K562 (cell line): Measurements from ENCODE around the gene GPR75. TPM values are rescaled to one million over a fixed set of nuclear protein-coding genes. Genes with fewer than 3 reads are reported as not detected.

Experiments used
- ATAC-seq: fragments of 200-7000 bp; cut with Tn5 transposase; 3 replicates; pipeline ENCODE4 v1.9.1; 2020; ENCODE audit warnings: moderate library complexity
- BruUV-seq: library from RNA; stranded (reverse); fragments of 400-500 nt; replicated peaks from 2 replicates; lab custom pipeline; 2021; lab: Mats Ljungman, UMichigan
- CTCF ChIA-PET: fragments of 300-600 bp; formaldehyde crosslinking; extraction: SDS; loops from one replicate; lab custom pipeline; 2021; ENCODE audit warnings: low intra/inter-chr PET ratio; lab: Yijun Ruan, JAX
- POLR2A ChIA-PET: fragments of 300-600, 350-650 bp; sonication (Branson Sonifier 250); formaldehyde crosslinking; extraction: SDS; loops from one replicate; lab custom pipeline; 2021; ENCODE audit warnings: antibody characterized with exemption, inconsistent platforms; lab: Yijun Ruan, JAX
- DNase-seq, 4 experiments: peaks; one replicate each; pipeline versions ENCODE4 v3.0.0 to v3.0.0-alpha.2; 2011 to 2018; ENCODE audit warnings: low spot score in 3 of 4, mixed read lengths in 3 of 4; ENCODE audit errors: extremely low read depth in 1 of 4
- FAIRE-seq: peaks from 2 replicates; lab custom pipeline; 2011; peaks lifted over from hg19 to GRCh38; lab: Jason Lieb, UNC
- H2AFZ ChIP-seq: 2 replicates; pipeline ENCODE4 v1.6.0; 2011; ENCODE audit warnings: low read depth, low read length, control low read depth, inconsistent platforms
- H3K27ac ChIP-seq: fragments of 200-600 bp; 3 replicates; pipeline ENCODE4 v1.8.0; 2011; ENCODE audit warnings: low read depth, mild to moderate bottlenecking, control low read depth, inconsistent platforms, low read length, moderate library complexity, mixed read lengths; ENCODE audit errors: extremely low read depth
- H3K27me3 ChIP-seq, 2 experiments: fragments of 300-600 bp in 1 of 2; 2 replicates in 1 of 2; 3 replicates in 1 of 2; pipeline versions ENCODE4 v1.6.0 to v1.8.0; 2011; ENCODE audit warnings: inconsistent platforms in 2 of 2, low read length in 2 of 2, mild to moderate bottlenecking in 1 of 2, mixed read lengths in 1 of 2, moderate library complexity in 1 of 2; ENCODE audit not compliant: control insufficient read depth in 2 of 2, insufficient read depth in 2 of 2
- H3K36me3 ChIP-seq: fragments of 300-600 bp; 3 replicates; pipeline ENCODE4 v1.8.0; 2011; ENCODE audit warnings: mild to moderate bottlenecking, low read length, inconsistent platforms; ENCODE audit not compliant: control insufficient read depth, insufficient read depth
- H3K4me1 ChIP-seq, 2 experiments: fragments of 200-600 bp in 1 of 2; replicated peaks in 1 of 2; 2 replicates in 1 of 2; 3 replicates in 1 of 2; pipeline versions ENCODE4 v1.5.1 to v1.8.0; 2011; ENCODE audit warnings: inconsistent platforms in 2 of 2, low read length in 2 of 2, mild to moderate bottlenecking in 1 of 2, mixed read lengths in 1 of 2, moderate library complexity in 1 of 2; ENCODE audit not compliant: control insufficient read depth in 2 of 2, insufficient read depth in 2 of 2
- H3K4me2 ChIP-seq: 2 replicates; pipeline ENCODE4 v1.6.1; 2011; ENCODE audit warnings: low read length, control low read depth, inconsistent platforms, mixed read lengths; ENCODE audit not compliant: insufficient read depth
- H3K4me3 ChIP-seq: fragments of 200-600 bp; sonication (generic), shearing (Covaris generic); 2 replicates; pipeline ENCODE4 v1.5.1; 2016; ENCODE audit warnings: control low read depth, inconsistent platforms
- H3K79me2 ChIP-seq: fragments of 200-600 bp; 3 replicates; pipeline ENCODE4 v1.8.0; 2011; ENCODE audit warnings: low read length, inconsistent platforms; ENCODE audit not compliant: control insufficient read depth, insufficient read depth
- H3K9ac ChIP-seq, 2 experiments: 2 replicates each; pipeline versions ENCODE4 v1.6.0 to v1.6.1; 2011; ENCODE audit warnings: low read depth in 2 of 2, low read length in 2 of 2, control low read depth in 1 of 2, inconsistent platforms in 1 of 2, mild to moderate bottlenecking in 1 of 2, mixed read lengths in 1 of 2; ENCODE audit not compliant: insufficient read depth in 1 of 2
- H3K9me1 ChIP-seq: one replicate; pipeline ENCODE4 v1.6.0; 2011; ENCODE audit warnings: inconsistent platforms, mild to moderate bottlenecking, low read length, moderate library complexity; ENCODE audit not compliant: control insufficient read depth, insufficient read depth
- H3K9me3 ChIP-seq: replicated peaks from 2 replicates; pipeline ENCODE4 v1.5.1; 2011; ENCODE audit warnings: low read depth, low read length, inconsistent platforms; ENCODE audit not compliant: control insufficient read depth, insufficient read depth
- H4K20me1 ChIP-seq: replicated peaks from 2 replicates; pipeline ENCODE4 v1.6.1; 2011; ENCODE audit warnings: low read length, inconsistent platforms, mixed read lengths; ENCODE audit not compliant: control insufficient read depth, insufficient read depth
- CC2D1A ChIP-seq: fragments of 450-650 bp; IDR thresholded peaks from 2 replicates; pipeline ENCODE4 v1.6.1; 2017; ENCODE audit warnings: mild to moderate bottlenecking
- CCAR2 ChIP-seq: fragments of 200-400 bp; formaldehyde crosslinking; IDR thresholded peaks from 2 replicates; pipeline ENCODE4 v1.6.1; 2017; ENCODE audit warnings: mild to moderate bottlenecking, low read depth, low read length
- E2F3 ChIP-seq: fragments of 250-450 bp; sonication (Bioruptor Pico); IDR thresholded peaks from 2 replicates; pipeline ENCODE4 v1.4.0; 2020; ENCODE audit warnings: mild to moderate bottlenecking
- HLTF ChIP-seq: fragments of 450-650 bp; IDR thresholded peaks from 2 replicates; pipeline ENCODE4 v1.6.1; 2016
- LCOR ChIP-seq: sonication (generic); formaldehyde crosslinking; IDR thresholded peaks from 2 replicates; pipeline ENCODE4 v1.8.0; 2022; ENCODE audit warnings: mild to moderate bottlenecking, missing genetic modification reagents
- PHTF2 ChIP-seq: fragments of 250-450 bp; sonication (Bioruptor Pico); IDR thresholded peaks from 2 replicates; pipeline ENCODE4 v1.5.0; 2021; ENCODE audit warnings: mild to moderate bottlenecking
- PREB ChIP-seq: sonication (generic); formaldehyde crosslinking; IDR thresholded peaks from 2 replicates; pipeline ENCODE4 v1.8.1; 2023; ENCODE audit warnings: mild to moderate bottlenecking, missing genetic modification reagents
- ZNF431 ChIP-seq: sonication (generic); formaldehyde crosslinking; IDR thresholded peaks from 2 replicates; pipeline ENCODE4 v1.8.0; 2022; ENCODE audit warnings: mild to moderate bottlenecking, missing genetic modification reagents
- ZNF584 ChIP-seq: fragments of 200-800 bp; sonication (Bioruptor generic); IDR thresholded peaks from 2 replicates; pipeline ENCODE4 v1.6.1; 2016; ENCODE audit warnings: low read depth, mild to moderate bottlenecking, missing genetic modification characterization, missing compliant biosample characterization
- ZNF764 ChIP-seq: fragments of 250-450 bp; sonication (Bioruptor Pico); IDR thresholded peaks from 2 replicates; pipeline ENCODE4 v1.4.0; 2020; ENCODE audit warnings: low read depth, mild to moderate bottlenecking, moderate library complexity
- WGBS: fragments of 100-300 bp; shearing (Covaris generic); methylation state at CpG from one replicate; pipeline ENCODE4 v1.1.6; 2016; ENCODE audit warnings: low coverage, mixed read lengths; ENCODE audit not compliant: insufficient coverage; ENCODE audit errors: missing lambda C conversion rate; 5-methylcytosine and 5-hydroxymethylcytosine counted together
- in situ Hi-C: fragments of 300-500 bp; cut with MboI; formaldehyde crosslinking; loops from 4 replicates; pipeline ENCODE4 v1.15.0; 2018; ENCODE audit warnings: inconsistent platforms, mixed read lengths
- intact Hi-C: fragments of 100-400 bp; cut with micrococcal nuclease; formaldehyde crosslinking; loops from 2 replicates; pipeline ENCODE4 v1.14.2; 2022
- polyA plus RNA-seq, 8 experiments: library from polyadenylated mRNA; depleted of rRNA in 4 of 8; stranded (reverse) in 5 of 8; unstranded in 3 of 8; fragments of >200 nt; fragmentation: Nextera tagmentation in 2 of 8; fragmentation: Illumina TruSeq in 1 of 8; extraction: Ambion mirVana in 2 of 8; extraction: Trizol in 1 of 8; gene quantifications; 2 replicates each; pipeline versions ENCODE4 v1.2.1 to v1.2.3, GENCODE V29; 2011 to 2014; ENCODE audit warnings: inconsistent platforms in 1 of 8, missing spikeins in 1 of 8
- total RNA-seq, 7 experiments: library from RNA; depleted of rRNA in 6 of 7; stranded (reverse); fragments of >200 nt in 6 of 7; fragmentation: Illumina TruSeq in 2 of 7; extraction: Trizol in 2 of 7; gene quantifications; 2 replicates each; pipeline versions ENCODE4 v1.2.1 to v1.2.3, GENCODE V29; 2011 to 2021; ENCODE audit warnings: low replicate concordance in 1 of 7
- TF ChIP-seq, protein P1 (sequence below), 3 experiments: IDR thresholded peaks in 2 of 3; conservative IDR thresholded peaks in 1 of 3; 2 replicates each; pipeline ENCODE4 v1.5.1; 2011 to 2012; ENCODE audit warnings: low read length in 3 of 3, mild to moderate bottlenecking in 3 of 3, control low read depth in 2 of 3, improper control_type of control experiment in 1 of 3, inconsistent platforms in 1 of 3, low read depth in 1 of 3, mixed read lengths in 1 of 3, moderate library complexity in 1 of 3; ENCODE audit not compliant: insufficient read depth in 2 of 3
- TF ChIP-seq, protein P2 (sequence below): sonication (generic); IDR thresholded peaks from 2 replicates; pipeline ENCODE4 v1.6.1; 2016

GPR75 gene
- total and polyA plus RNA-seq, 9 of the 15 experiments (the other 6 are each of a cell fraction or from before 2014, with no cell fraction given), result 0.10 to 3.9 (median 2.3) TPM

GRCh38 chr2:53905396-53905795 is 45.6 kb upstream of the GPR75 start:
- Histone ChIP-seq H3K9me3 (no peaks in the 10 kb centered on the region), H3K4me1 (no peaks in the 10 kb centered on the region), H3K27me3 (no peaks in the 10 kb centered on the region), H3K4me2 (no peak overlapping the region), H2AFZ (no peak overlapping the region), H3K9ac (no peak overlapping the region), H3K27ac (no peak overlapping the region), H4K20me1 (no peaks in the 10 kb centered on the region), H3K36me3 (peaks cover 90% of the 10 kb centered on the region), H3K79me2 (no peaks in the 10 kb centered on the region), H3K4me3 (no peak overlapping the region), H3K9me1 (no peaks in the 10 kb centered on the region)
- in situ Hi-C loops (no loop called here), intact Hi-C loops (no loop called here)
- DNase-seq, result no peak
- no TSS peak for BruUV-seq
- ChIA-PET POLR2A (interaction anchor here (0.9 kb wide), 1 partner anchor 137 kb away, joined by 6 read pairs; no protein-coding TSS in a partner anchor), CTCF (no interaction called here)
- FAIRE-seq, result no peak
- ATAC-seq, result no peak
- no peak for TF ChIP-seq CC2D1A
- no peak for TF ChIP-seq E2F3
- TF ChIP-seq HLTF, result no peak
- no peak for TF ChIP-seq ZNF584 (CRISPR knock-in tag)
- TF ChIP-seq PREB (CRISPR knock-in tag), result no peak
- 95% methylated on average over 9 of the region's 9 CpGs for WGBS

GRCh38 chr2:53903011-53903410 is 43.2 kb upstream of the GPR75 start:
- no peaks in the 10 kb centered on the region for H3K9me3 ChIP-seq
- H3K4me1 ChIP-seq, result no peaks in the 10 kb centered on the region
- TF ChIP-seq, protein P1, sequence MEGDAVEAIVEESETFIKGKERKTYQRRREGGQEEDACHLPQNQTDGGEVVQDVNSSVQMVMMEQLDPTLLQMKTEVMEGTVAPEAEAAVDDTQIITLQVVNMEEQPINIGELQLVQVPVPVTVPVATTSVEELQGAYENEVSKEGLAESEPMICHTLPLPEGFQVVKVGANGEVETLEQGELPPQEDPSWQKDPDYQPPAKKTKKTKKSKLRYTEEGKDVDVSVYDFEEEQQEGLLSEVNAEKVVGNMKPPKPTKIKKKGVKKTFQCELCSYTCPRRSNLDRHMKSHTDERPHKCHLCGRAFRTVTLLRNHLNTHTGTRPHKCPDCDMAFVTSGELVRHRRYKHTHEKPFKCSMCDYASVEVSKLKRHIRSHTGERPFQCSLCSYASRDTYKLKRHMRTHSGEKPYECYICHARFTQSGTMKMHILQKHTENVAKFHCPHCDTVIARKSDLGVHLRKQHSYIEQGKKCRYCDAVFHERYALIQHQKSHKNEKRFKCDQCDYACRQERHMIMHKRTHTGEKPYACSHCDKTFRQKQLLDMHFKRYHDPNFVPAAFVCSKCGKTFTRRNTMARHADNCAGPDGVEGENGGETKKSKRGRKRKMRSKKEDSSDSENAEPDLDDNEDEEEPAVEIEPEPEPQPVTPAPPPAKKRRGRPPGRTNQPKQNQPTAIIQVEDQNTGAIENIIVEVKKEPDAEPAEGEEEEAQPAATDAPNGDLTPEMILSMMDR (IDR thresholded peaks at IDR 0.05 in 2 of 3, conservative IDR thresholded peaks at IDR 0.05 in 1 of 3; ENCODE audit: insufficient read depth in 2 of 3, low read depth in 1 of 3, low read length in 3 of 3), result peak in 1 of 3 experiments; percentile 16; a peak in 1 of 6 replicates
- TF ChIP-seq, protein P2, sequence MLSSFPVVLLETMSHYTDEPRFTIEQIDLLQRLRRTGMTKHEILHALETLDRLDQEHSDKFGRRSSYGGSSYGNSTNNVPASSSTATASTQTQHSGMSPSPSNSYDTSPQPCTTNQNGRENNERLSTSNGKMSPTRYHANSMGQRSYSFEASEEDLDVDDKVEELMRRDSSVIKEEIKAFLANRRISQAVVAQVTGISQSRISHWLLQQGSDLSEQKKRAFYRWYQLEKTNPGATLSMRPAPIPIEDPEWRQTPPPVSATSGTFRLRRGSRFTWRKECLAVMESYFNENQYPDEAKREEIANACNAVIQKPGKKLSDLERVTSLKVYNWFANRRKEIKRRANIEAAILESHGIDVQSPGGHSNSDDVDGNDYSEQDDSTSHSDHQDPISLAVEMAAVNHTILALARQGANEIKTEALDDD, result 0 out of 2 replicates have a peak, but pooled peaks have one; percentile 27
- no peak for TF ChIP-seq LCOR (CRISPR knock-in tag)
- TF ChIP-seq ZNF431, result no peak
- no peak for TF ChIP-seq CCAR2
- no peak for TF ChIP-seq PHTF2 (CRISPR knock-in tag)
- no peak for TF ChIP-seq ZNF764
- ChIA-PET CTCF (no interaction called here), POLR2A (no interaction called here)
- TSS peak; percentile 20 for BruUV-seq
- H3K27me3 ChIP-seq, result no peaks in the 10 kb centered on the region
- in situ Hi-C loops (no loop called here), intact Hi-C loops (no loop called here)
- H3K4me3 ChIP-seq, result no peak overlapping the region
- ATAC-seq (no peak), FAIRE-seq (no peak), DNase-seq (no peak)
- no peak overlapping the region for H3K4me2 ChIP-seq
- no peak overlapping the region for H3K9ac ChIP-seq
- H3K36me3 ChIP-seq, result peaks cover 95% of the 10 kb centered on the region
- no peaks in the 10 kb centered on the region for H4K20me1 ChIP-seq
- no peak overlapping the region for H2AFZ ChIP-seq
- 85% methylated on average over 4 of the region's 4 CpGs for WGBS
- no peaks in the 10 kb centered on the region for H3K9me1 ChIP-seq
- H3K27ac ChIP-seq, result no peak overlapping the region
- H3K79me2 ChIP-seq, result no peaks in the 10 kb centered on the region
